Fibroblast of peridontal ligament (primary cell): ENCODE measurements around the gene H1-8.
A peak's percentile ranks its signal among the peaks of the same experiment; 100 is the strongest.

ENCODE experiments used
- DNase-seq: peaks from one replicate; pipeline ENCODE4 v3.0.0-alpha.2; 2010; ENCODE audit errors: extremely low read depth

H1-8 gene

DNA sequence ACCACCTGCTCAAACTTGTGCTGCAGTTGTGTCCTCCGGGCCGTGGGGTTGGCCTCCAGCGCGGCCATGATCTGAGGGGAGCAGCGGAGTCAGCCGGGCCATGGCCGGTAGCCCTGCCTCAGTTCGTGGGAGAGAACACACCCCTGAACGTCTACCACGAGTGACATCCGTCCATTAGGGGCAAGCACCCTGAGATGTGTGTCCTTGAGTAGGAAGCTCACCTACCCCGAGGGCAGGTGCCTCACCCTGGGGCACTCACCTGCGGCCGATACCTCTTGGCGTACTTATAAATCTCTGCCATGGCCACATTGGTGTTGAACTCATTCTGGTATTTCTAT, 13.4 kb downstream of the H1-8 start:
- DNase-seq = no peak

DNA sequence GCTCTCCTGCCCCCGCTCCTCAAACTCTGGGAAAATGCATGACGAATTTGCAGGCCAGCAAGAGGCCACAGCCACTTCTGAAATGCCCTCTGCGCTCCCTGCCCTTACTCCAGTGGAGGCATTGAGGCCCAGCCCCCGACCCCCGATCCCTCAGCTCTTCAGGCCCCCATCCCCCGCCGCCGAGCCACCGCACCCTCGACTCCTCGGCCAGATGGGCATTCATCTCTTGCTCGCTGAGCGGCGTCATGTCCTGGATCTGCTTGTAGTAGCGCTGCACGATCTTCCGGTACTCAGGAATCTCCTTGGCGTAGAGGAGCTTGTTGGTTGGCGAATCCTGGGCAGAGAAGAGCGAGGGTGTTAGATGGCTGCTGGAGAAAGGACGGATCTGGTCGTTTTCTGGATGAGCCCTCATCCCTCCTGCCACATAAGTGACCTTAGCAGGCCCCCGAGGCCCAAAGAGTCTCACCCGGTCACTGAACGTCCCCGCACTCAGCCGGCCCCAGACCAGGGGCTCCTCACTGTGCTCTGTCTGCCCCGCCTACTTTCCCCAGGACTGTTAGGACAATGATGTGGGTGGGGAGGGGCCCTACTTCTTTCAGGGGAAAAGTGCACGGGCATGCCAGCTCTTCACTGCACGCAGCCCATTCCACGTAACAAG, 14.0 kb downstream of the H1-8 start:
- no peak for DNase-seq

DNA sequence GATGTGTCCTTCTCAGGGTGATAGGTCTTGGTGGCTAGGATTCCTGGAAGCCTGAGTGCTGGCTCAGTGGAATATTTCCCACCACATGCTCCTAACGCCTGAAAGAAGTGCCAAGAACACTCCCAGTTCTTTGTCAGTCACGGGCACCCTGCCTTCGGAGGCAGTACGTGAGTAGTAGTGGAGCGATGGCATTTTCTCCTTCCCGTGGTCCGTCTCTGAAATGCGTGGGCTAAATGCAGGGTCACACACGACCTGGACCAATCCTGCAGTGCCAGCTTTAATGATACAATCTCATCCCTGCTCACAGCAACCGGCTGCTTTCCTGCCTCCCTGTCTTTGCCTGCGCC, 14.5 kb downstream of the H1-8 start:
- no peak for DNase-seq

DNA sequence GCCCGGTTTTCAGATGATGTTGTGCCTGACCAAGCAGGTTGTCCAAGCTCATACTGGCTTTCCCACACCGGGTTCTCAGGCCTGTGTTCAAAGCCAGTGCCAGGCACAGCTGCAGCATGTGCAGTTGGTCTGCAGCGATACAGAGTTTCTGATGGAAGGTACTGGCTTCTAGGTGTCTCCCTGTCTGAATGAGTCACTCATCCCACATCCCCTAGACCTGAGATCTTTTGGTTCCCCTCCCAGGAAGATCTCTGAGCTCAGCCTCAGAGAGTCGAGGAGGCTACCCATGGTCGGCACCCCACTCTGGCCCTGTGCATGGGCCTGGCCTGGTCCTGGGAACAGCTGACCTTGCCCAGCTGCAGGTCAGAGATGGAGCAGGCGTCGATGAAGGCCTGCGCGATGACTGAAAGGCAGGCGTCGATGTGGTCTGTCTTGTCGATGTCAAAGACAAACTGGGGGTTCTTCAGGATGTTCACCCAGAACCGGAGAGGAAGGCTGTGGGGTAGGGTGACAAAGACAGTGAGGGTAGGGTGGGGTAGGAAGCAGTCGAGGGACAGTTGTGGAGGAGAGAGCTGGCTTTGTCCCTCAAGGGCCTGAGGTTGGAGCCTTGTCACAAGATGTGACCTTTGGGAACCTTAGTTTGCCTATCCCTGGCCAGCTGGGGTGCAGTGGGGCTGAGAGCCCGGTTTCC, 15.3 kb downstream of the H1-8 start:
- no peak for DNase-seq

DNA sequence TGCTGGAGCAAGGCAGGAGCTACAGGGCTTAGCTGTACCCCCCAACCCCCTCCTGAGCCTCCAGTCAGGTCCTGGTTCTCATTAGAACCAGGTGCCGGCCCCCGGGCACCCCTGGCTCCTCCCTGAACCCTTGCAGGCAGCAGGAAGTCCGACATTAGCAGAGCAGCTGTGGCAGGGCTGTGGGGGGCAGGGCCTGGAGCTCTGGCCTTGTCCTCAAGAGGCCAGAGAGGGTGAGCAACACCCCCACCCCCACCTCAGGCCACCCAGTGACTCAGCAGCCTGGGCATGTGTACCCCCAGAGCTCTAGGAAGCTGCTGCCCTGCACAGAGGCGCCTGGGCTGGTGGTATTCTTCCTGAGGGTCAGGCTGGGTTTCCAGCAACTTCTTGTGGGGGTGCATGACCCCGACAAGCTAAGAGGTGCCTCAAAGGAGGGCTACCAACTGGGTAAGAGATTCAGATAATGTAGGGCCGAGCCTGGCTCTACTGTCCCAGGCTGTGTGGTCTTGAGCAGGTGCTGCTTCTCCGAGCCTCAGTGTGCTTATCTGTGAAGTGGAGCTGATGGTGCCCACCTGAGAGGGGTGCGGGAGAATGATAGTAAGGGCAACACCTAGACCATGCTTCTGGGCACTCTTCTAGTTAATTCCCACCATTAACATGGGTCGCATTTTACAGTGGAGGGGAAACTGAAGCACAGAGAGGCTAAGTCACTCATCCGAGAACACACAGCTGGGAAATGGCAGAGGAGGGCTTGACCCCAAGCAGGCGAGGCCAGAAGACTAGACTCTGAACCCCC, 16.0 kb downstream of the H1-8 start:
- peak; percentile 72 for DNase-seq

DNA sequence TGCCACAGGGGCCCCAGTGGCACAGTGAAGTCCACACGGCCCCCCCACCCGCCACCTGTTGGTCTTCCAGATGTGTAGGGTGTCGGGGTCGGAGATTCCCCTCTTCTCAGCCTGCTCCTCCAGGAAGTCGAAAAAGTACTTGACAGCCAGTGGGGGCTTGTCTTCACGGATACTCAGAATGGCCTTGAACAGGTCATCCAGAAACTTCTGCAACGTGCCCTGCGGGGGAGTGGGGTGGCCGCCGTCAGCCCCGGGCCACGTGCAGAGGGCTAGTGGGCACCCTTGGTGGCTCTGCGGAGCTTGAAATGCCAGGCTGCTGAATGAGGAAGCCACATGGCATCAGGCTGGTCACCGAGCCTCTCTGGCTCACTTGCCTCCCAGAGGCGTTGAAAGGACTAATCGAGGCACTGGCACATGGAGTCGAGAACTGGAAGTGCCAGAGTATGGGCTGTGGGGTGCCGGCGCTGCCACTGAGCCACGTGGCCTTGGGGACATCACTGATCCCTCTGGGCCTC, 16.6 kb downstream of the H1-8 start:
- no peak for DNase-seq

DNA sequence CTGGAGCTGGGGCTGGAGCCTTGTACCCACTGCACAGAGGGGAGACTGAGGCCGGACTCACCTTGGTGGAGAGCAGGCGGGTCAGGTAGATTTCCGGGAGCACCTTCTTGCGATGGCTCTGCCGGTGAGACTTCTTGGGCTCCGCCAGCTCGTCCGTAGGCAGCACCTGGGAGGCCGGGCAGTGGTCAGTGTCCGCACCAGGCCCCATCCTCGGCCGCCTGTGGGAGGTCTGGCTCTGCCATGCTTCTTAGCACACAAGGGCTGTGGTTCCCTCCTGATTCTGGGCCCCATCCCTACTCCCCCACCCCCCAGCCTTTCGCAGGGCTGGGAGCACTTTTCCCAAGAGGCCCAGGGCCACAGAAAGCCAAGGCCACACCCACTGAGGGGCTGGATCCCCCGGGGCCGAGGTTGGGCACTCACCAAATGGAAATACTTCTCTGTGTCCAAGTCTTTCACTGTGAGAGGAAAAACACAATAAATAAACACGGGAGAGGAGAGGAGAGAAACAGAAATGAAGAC, 17.4 kb downstream of the H1-8 start:
- peak; percentile 74 for DNase-seq

DNA sequence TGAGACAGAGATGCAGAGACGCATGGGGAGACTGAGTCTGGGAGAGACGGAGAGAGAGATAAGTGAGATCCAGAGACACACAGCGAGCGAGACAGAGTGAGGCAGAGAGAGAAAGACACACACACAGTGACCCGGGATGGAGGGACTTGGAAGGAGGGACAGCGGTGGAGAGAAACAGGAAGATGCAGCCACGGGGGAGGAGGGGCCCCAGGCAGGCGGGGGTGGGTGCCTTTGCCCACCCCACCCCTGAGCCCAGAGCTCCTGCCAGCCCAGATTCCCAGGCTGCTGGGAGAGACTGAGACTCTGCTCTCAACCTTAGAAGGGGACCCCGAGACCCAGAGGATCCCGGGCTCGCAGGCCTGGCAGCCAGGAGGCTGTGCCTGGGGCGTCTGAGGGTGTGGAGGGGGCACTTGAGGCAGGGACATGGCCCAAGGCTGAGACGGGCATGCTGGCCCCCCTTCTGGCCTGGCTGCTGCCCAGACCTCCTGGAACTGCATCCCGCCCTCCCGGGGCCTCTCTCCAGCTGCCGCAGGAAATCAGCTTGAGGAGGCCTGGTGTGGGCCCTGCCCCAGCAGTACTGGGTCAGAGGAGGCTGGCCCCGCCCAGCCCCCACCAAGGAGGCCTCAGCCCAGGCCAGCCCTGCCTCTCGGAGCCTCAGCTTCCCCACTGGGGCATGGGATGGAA, 18.1 kb downstream of the H1-8 start:
- peak; percentile 88 for DNase-seq

DNA sequence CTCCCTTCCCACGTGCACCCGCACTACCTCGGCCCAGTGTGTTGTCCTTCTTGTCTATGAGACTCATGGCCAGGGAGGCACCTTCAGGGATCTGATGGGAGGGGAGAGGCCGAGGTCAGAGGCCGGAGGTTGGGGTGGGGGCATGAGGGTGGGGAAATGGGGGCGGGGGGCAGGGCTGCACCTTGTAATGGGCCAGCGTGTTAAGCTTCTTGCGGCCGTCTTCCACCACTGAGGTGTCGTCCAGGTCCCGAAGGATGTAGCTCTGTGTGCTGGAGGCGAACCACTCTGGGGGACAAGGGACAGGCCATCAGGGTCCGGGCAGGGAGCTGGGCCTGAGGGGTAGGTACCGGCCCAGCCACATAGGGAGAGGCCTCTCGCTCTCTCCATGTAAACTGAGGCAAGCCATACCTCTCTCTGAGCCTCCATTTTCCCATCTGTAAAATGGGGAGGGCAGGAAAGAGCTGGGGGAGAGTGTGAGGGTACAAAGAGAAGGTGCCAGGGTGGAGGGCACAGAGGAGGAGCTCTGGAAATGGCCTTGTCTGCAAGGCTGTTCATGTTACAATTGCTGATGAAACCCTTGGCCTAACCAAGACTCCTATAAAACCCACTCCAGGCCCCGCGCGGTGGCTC, 18.8 kb downstream of the H1-8 start:
- DNase-seq = no peak

DNA sequence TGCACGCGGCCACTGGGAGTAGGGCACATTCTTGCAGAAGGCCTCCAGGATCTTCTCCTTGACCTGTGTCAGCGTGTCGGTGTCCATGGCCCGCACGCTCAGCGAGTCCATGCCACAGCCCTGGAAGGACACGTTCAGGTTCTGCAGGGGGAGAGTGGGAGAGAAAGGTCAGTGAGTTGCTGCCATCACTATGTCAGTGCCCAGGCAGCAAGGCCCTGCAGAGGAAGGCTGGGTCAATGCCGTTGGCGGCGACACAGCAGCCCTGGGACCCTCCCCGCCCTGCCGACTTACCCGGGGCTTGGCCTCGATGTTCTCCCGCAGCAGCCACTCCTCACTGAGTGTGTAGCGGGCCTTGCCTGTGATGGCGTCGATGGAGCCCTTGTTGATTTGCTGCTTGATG, 19.8 kb downstream of the H1-8 start:
- no peak for DNase-seq

DNA sequence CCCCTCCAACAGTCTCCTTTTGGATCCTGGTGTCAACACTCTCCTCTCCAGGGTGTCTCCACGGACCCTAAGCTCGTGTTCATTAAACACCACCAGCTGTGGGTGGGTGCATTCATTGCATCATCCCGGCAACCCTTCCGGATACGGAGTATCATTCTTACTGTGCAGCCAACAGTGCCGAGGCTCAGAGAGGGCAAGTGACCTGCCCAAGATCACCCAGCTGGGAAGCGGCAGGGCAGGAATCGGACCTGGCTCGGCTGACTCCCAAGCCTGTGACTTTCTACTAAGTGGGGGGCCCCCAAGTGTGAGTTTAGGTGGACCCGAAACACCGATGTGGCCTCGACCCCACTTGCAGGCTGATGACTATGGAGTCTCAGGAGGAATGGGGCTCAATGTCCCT, 20.4 kb downstream of the H1-8 start:
- no peak for DNase-seq

DNA sequence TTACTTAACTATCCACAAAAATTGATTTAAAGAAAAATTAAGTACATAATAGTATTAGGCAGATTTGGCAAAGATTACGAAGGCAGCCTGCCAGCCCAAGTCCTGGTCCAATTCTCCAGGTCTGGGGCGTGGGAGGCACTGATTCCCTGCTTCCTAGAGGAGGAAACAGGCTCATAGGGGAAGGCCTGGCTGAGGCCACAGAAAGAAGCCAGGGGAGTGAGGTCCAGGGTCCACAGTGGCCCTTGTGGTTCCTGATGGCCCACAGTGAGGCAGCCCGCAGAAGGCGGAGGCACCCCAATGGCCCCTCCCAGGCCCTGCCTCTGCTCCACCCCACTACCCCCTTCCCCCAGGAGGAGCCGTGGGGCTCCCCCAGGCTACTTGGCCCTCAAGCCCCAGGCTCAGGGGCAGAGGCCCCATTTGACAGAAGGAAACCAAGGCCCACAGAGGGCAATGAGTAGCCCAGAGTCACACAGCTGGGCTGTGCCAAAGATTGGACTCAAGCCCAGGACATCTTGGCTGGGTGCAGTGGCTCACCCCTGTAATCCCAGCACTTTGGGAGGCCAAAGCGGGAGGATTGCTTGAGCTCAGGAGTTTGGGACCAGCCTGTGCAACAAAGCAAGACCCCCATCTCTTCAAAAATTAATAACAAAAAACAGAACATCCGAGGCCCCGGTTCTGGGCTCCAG, 21.0 kb downstream of the H1-8 start:
- no peak for DNase-seq

DNA sequence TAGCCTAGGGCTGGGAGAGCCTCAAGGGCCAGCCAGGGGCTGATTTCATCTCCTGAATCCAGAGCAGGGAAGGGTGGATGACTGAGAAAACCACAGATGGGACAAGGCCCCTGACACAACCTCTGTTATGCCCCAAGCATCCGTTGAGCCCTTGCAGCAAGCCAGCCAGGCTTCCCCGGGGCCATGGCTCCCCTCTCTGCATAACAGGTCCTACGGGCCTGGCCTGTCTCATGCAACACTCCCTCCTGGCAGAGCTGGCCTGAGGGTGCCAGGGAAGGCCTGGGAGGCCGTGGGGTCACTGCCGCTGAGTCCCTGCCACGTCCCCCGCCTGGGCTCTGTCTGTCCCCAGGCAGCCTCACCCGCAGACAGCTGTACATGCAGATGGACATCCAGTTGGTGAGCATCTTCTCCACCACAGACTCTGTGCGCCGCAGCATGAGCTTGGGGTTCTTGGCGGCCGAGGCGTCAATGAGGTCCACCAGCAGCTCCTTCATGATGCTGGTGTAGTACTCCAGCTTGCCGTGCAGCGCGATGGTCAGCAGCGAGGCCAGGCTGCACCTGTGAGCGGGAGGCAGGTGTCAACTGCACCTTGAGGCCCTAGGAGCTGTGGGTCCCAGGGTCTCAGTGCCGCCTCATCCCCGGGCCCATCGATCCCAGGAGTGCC, 22.1 kb downstream of the H1-8 start:
- DNase-seq = no peak

DNA sequence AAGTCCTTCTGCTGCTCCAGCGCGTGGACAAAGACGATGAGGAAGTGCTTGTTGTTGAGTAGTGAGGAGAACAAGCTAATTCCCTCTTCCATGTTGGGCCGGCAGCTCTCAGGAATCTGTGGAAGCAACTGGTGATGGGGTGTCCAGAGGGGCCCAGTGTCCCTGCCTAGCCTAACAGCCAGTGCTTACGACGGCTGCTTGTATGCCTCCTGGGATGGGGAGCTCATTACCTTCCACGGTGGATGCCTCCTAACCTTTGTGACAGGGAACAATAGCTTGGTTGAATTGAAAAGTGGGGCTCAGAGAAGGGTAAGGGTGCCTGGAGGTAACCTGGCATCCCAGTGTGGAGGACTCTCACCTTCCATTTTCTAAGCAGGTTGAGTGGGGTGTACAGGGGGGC, 22.9 kb downstream of the H1-8 start:
- no peak for DNase-seq

DNA sequence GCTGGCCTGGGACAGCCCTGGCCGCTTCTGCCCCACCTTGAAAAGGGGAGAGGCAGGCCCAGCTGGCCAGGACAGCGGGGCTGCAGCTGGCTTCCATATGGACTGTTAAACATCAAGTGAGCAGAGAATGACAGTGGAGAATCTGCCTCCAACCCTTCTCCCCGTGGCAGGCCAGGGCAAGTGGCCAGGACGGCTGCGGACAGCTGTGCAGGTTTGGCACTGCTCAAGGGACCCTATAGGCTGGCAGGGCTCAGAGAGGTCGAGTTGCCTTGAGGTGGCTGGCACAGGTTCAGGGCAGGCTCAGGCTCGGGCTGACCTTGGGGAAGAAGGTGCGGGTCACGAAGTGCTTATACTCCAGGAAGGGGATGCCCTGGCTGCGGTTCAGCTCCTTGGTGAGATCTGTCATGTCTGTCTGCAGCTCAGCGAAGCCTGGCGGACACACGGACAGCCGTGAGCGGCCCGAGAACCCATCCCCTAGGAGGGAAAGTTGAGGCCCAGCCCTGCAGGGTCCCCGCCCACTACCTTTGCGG, 24.3 kb downstream of the H1-8 start:
- no peak for DNase-seq

DNA sequence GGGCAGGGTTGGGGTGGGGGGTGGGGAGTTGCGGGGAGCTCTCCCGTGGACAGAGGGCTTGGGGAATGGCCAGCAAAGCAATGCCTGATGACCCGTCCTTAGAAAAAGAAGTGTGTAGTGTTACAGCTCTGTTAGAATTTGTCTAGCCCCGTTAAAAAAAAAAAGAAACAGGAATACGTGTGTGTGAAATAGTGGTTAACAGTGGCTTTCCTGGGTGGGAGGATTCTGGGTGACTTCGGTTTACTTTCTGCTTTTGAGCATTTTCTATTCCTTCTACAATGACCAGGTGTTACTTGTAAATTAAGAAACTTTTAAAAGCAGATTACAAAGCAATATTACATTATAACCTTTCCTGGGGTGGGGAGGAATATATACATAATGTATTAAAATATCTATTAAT, 25.0 kb downstream of the H1-8 start:
- no peak for DNase-seq

DNA sequence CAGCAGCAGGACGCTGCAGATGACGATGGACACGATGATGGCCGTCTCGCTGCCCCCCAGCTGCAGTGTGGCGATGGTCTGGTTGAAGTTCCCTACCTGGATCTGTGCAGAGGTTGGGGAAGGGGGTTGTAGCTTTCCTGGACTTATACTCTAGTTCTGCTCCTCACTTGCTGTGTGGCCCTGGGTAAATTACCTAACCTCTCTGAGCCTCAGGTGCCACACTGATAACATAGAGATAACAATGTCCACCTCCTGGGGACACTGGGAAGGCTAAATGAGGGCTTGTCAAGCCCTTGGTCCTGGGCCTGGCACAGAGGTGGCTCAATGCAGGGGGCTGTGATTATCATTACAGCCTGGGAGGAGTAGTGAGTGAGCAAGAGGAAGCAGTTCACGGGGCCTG, 26.9 kb downstream of the H1-8 start:
- no peak for DNase-seq

DNA sequence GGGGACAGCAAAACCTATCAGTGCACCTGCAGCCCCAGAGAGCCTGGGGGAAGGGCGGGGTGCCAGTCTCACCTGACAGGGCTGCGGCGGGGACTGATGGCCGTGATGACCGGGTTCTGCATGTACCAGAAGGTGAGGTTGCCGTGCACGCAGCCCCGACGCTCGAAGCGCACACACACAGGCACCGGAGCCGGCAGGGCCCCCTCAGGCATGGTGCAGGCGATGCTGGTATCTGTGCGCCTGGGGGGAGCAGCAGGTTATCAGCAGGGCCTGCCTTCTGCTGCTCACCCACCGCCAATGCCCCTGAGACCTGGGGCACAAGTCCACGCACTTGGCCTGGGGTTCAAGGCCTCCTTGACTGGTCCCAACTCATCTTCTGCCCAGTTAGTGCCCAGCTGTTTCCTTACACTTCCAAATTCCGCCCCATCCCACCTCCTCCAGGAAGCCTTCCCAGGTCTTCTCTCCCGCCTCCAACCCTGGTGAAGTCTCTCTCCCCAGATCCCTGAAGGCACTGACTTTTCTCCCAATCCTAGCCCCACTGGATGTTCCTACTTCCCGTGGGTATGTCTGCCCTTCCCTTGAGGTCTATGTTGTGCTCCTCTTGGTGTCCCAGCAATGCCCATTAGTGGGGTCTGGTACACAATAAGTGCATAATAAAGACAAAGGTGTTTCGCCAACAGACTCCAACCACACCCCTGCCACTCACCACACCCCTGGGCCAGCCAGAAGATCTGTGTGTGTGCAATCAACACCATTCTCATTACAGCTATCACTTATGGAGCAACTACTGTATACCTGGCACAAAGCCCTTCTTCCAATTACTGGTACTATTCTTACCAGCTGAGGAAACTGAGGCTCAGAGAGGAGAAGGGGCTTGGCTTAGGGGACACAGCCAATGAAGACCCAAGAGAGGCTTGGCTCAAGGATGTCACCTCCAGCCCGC, 28.9 kb downstream of the H1-8 start:
- DNase-seq = no peak

DNA sequence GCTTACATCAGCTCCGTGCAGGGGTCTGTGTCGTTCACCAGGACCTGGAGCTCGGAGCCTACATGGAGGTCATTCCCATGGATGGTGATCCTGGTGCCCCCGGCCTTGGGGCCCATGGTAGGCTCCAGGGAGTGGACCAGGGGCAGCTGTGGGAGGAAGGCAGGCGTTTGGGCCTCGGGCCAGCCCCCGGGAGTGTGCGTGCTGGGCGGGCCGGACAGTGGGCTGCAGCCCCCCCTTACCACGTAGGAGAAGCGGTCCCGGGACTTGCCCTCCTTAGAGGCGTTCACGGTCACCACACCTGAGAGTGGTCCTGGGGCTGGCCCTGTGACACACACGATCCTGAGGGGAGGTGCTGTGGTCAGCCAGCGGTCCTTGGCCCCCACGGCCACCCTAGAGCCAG, 29.6 kb downstream of the H1-8 start:
- no peak for DNase-seq
